Stimulated activated CD8-positive, alpha-beta memory T cell treated with anti-CD3 and anti-CD28 coated beads, Interleukin-12 subunit alpha, Interleukin-12 subunit beta, amount 100 ng/mL, for 24 hours (primary cell): ENCODE results near the gene FOCAD.

Experiments used
- DNase-seq: peaks from one replicate; pipeline ENCODE4 v3.0.0-alpha.2; 2020; ENCODE audit errors: extremely low read depth

Gene FOCAD

DNA sequence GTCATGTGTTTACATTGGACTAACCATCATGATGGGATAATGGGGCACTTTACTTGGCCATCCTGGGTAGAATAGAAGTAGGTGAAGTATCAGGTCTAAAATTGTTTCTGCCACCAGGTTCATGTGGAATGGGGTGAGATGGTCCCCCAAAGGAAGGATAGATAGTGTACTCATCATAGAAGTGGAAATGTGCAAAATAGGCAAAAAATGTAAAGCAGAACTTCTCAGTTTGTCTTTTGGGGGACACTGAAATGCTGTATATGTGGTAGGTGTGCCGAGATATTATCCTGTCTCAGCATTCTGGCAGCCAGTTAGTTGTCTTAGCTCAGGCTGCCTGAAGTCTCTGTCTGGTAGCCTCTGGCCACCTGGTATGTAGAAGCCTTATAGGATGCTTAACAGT, 107.6 kb downstream of the FOCAD start:
- no peak for DNase-seq

- DNase-seq = no peak
Measured at GRCh38 chr9:20804489-20805250, 120.6 kb downstream of the FOCAD start.

DNA sequence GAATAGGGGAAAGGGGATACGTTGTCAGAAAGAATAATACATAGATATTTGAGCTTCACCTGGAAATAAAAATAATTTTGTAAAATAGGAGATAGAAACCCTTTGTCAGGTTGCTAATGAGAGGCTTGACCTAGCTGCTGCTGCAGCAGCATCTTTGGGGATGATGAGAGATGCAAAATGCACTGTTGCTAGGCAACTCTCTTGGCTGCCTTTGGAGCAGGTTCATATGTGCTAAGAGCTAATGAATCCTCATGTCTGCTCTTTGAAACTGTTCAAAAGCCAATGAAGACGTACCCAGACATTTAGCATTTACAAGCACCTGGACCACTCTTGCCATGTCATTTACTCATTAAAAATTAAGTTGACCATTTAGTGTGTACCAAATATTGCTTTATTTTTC, 121.7 kb downstream of the FOCAD start:
- no peak for DNase-seq

GRCh38 chr9:20808002-20808401, 123.9 kb downstream of the FOCAD start:
- DNase-seq = no peak

- no peak for DNase-seq
Measured at GRCh38 chr9:20811872-20812271, 127.8 kb downstream of the FOCAD start.

- no peak for DNase-seq
Measured at GRCh38 chr9:20815923-20816703, 132.1 kb downstream of the FOCAD start.

GRCh38 chr9:20823051-20823450, 139.0 kb downstream of the FOCAD start:
- no peak for DNase-seq

DNA sequence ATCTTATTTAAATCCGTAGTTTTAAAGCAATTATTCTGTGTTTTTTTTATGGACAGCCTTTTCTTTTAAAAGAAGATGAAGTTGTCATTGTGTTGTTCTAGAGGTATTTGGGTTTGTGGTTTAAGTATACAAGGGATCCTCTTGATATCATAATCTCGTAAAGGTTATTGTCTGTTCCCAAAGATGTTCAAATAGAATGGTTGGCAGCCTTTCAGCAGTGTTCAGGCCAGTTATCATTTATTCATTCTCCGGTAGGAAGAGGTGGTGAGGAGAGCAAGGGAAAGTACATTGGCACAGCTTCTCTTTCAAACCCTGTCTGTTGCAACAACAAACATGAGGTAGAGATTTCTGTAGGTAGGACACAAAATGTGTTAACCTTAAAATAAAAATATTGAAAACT, 147.0 kb downstream of the FOCAD start:
- DNase-seq = no peak

- no peak for DNase-seq
Measured at GRCh38 chr9:20832775-20833174, 148.7 kb downstream of the FOCAD start.

GRCh38 chr9:20835377-20836286, 151.6 kb downstream of the FOCAD start:
- DNase-seq = no peak

- DNase-seq = no peak
Measured at GRCh38 chr9:20837166-20837565, 153.1 kb downstream of the FOCAD start.

GRCh38 chr9:20838218-20838617, 154.2 kb downstream of the FOCAD start:
- DNase-seq = no peak

DNA sequence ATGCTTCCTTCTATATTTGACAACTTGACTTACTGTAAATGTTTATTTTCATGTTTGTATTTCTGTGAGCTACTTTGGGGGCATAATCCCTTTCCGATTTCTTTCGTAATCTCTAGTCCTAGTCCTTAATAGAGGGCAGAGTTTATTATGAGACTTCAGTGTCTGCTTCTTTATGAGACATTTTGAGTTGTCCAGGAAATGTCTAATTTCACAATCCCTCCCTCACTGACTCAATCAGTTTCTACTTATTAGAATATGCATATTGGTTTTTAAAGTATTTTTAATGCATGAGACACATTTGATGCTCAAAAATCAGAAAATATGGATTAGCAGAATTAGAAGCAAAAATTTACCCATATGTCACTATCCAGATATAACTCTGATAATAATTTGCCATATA, 160.9 kb downstream of the FOCAD start:
- no peak for DNase-seq

DNA sequence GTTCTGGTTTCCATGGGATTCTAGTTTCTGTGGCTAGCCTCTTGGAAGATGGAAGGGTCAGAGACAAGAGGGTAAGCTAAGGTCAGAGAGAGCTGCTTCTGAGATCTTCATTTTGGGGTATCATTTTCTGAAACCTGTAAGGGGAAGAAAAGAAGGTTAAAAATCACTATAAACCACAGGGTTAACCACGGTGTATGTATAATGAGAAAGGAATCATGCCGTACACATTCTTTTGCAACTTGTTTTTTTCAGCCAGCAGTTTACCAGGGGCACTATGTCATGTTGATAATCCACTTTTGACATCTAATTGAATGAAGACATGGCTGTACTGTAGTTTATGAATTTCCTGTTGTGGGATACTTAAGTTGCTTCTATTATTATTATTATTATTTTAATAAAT, 164.4 kb downstream of the FOCAD start:
- DNase-seq = no peak

GRCh38 chr9:20853866-20854265, 169.8 kb downstream of the FOCAD start:
- no peak for DNase-seq

GRCh38 chr9:20854444-20854843, 170.4 kb downstream of the FOCAD start:
- no peak for DNase-seq

DNA sequence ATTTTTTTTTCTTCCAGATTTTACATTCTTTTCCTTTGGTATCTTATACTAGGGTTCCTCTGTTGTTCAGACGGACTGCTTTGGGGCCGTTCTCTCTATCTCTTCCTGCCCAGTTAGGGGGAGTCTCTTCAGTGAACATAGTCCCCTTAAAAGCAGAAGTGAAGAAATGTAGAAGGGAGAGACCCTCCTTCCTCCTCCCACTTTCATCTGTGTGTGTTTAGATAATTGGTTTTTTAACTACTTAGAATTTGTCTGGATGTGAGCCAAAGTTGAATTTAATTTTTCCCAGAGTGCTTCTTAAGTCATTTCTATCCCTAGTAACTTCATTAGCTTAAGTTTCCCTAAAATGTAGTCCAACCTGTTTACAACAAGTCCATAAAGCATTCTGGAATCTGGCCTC, 179.9 kb downstream of the FOCAD start:
- DNase-seq = no peak

- no peak for DNase-seq
Measured at GRCh38 chr9:20865347-20865746, 181.3 kb downstream of the FOCAD start.

- no peak for DNase-seq
Measured at GRCh38 chr9:20870115-20870514, 186.1 kb downstream of the FOCAD start.

DNA sequence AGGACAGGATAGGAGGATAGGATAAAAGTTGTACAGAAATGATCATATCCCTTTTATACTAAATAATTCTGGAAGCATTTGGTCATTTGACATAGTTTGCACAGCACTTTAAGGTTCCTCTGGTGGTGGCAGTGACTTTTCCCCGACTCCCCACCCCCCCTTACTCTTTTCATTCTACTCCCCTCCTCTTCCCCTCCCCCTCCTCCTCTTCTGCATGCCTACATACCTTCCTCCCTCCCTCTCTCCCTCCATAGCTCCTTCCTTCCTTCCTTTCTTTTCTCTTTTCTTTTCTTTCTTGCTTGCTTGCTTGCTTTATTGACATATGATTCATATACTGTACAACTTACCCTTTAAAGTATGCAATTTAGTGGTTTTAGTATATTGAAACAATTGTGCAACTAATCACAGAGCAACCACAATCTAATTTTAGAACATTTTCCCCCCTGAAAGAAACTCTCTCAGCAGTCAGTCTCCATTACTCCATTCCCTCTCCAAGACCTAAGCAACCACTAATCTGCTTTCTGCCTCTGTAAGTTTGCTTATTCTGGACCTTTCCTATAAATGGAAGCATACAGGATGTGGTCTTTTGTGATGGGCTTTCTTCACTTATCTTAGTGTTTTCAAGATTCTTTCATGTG, 188.4 kb downstream of the FOCAD start:
- DNase-seq = no peak

DNA sequence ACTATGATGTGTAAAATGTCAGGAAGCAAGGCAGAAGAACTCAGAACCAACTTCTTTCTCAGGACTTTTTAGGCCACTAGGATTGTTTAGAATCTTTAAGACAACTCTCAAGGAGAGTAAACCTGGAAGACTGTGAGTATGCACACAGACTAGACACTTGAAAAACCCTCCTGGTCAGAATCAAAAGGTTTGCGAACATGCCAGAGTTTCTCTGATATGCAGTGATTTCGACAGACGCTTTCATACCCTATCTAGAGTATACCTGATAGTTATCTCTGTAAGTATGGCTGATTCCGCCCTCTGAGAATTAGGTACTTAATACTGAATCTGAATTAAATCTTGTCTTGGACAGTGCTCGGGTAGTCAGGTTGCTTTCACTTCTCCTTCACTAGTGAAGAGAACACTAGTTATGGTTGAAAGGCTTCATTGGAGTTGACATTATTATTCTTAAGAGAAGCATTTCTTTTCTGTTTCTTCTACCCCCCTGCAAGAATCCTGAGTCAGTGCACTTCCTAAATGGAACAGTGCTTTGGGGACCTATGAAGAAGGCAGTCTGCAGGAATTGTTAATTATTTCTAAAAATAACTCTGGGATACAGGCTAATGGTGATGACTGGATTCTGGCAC, 189.3 kb downstream of the FOCAD start:
- DNase-seq = no peak
